IPS DF 4.7 (cell line): ENCODE data around the gene PCDHA6.
"Not testable (repeated sequence)": the region's sequence is repeated elsewhere in the genome, so short reads cannot be mapped to it uniquely, and the experiment has no call there.

ENCODE experiments used
- DNase-seq: peaks from one replicate; pipeline ENCODE4 v3.0.0-alpha.2; 2013; ENCODE audit warnings: low spot score; ENCODE audit errors: extremely low read depth

PCDHA6 gene

DNA sequence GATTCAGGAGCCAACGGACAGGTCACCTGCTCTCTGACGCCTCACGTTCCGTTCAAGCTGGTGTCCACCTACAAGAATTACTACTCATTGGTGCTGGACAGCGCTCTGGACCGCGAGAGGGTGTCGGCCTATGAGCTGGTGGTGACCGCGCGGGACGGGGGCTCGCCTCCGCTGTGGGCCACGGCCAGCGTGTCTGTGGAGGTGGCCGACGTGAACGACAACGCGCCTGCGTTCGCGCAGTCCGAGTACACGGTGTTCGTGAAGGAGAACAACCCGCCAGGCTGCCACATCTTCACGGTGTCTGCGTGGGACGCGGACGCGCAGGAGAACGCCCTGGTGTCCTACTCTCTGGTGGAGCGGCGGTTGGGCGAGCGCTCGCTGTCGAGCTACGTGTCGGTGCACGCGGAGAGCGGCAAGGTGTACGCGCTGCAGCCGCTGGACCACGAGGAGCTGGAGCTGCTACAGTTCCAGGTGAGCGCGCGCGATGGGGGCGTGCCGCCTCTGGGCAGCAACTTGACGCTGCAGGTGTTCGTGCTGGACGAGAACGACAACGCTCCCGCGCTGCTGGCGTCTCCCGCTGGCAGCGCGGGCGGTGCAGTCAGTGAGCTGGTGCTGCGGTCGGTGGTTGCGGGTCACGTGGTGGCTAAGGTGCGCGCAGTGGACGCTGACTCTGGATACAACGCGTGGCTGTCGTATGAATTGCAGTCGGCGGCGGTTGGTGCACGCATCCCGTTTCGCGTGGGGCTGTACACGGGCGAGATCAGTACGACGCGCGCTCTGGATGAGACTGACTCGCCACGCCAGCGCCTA lies 29.6 kb downstream of the PCDHA6 start:
- DNase-seq, result no peak

DNA sequence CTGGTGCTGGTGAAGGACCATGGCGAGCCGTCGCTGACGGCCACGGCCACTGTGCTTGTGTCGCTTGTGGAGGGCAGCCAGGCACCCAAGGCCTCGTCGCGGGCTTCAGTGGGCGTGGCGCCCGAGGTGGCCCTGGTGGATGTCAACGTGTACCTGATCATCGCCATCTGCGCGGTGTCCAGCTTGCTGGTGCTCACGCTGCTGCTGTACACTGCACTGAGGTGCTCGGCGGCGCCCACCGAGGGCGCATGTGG lies 30.2 kb downstream of the PCDHA6 start:
- DNase-seq, result no peak

DNA sequence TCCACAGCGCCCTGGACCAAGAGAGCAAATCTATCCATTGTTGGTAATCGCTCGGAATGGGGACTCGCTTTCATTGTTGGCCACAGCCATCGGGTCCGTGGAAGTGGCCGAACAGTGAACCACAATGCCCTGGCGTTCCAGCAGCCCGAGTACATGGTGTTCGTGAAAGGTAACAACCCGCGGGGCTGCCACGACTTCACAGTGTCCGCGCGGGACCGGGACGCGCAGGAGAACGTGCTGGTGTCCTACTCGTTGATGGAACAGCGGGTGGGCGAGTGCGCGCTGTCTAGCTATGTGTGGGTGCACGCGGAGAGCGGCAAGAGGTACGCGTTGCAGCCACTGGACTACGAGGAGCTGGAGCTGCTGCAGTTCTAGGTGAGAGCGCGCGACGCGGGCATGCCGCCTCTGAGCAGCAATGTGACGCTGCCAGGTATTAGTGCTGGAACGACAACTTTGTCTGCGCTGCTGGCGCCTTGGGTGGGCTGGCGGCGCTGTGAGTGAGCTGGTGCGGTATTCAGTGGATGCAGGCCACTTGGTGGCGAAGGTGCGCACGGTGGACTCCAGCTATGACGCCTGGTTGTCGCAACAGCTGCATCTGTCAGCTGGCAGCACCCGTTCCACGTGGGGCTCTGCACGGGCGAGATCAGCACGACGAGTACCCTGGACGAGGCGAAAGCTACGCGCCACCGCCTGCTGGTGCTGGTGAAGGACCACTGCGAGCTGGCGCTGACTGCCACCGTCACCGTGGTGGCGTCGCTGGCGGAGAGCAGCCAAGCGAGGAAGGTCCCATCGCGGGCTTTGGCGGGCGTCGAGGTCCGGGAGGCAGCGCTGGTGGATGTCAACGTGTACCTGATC lies 34.9 kb downstream of the PCDHA6 start:
- DNase-seq, result no peak

- DNase-seq, result no peak
Observed at GRCh38 chr5:140868721-140869554, 41.2 kb downstream of the PCDHA6 start, which contains the start of gene PCDHA11. TSS of gene PCDHA11 (plus strand) at chr5:140868957. CDS start at chr5:140869104, 147 bp downstream.

GRCh38 chr5:140869555-140869886 lies 41.8 kb downstream of the PCDHA6 start:
- no peak for DNase-seq

GRCh38 chr5:140870221-140871201 lies 42.8 kb downstream of the PCDHA6 start:
- DNase-seq, result no peak

- DNase-seq, result no peak
Observed at GRCh38 chr5:140875085-140876065, 47.6 kb downstream of the PCDHA6 start, which contains the start of gene PCDHA12. TSS of gene PCDHA12 (plus strand) at chr5:140875308. CDS start at chr5:140875473, 165 bp downstream.

- DNase-seq, result not testable (repeated sequence)
Observed at GRCh38 chr5:140876541-140877261, 48.9 kb downstream of the PCDHA6 start.

DNA sequence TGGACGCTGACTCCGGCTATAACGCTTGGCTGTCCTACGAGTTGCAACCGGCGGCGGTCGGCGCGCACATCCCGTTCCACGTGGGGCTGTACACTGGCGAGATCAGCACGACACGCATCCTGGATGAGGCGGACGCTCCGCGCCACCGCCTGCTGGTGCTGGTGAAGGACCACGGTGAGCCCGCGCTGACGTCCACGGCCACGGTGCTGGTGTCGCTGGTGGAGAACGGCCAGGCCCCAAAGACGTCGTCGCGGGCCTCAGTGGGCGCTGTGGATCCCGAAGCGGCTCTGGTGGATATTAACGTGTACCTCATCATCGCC lies 49.5 kb downstream of the PCDHA6 start:
- DNase-seq, result no peak
